Measurements from ENCODE around the gene MAGEA6.
"Not testable (repeated sequence)": the region's sequence is repeated elsewhere in the genome, so short reads cannot be mapped to it uniquely, and the experiment has no call there.

The MAGEA6 gene

DNA sequence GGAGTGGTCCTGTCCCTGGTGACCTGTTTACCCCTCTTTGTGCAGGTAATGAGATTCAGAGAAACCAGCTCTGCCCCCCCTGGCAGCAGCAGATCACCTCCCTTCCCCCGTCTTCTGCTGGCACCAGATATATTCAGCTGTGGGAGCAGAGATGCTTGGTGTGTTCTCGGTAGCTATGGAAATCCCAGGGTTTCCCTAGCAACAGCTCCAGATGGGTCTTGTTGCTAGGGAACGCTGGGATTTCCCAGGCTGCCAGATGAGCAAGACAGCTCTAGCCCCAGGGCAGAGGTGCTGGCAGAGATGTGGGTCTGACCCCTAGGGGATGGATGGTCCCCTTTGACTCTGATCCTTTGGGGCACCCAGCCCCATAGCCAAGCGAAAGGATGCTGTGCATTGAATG is 40.9 kb upstream of the MAGEA6 start:
- TF ChIP-seq, protein P1, sequence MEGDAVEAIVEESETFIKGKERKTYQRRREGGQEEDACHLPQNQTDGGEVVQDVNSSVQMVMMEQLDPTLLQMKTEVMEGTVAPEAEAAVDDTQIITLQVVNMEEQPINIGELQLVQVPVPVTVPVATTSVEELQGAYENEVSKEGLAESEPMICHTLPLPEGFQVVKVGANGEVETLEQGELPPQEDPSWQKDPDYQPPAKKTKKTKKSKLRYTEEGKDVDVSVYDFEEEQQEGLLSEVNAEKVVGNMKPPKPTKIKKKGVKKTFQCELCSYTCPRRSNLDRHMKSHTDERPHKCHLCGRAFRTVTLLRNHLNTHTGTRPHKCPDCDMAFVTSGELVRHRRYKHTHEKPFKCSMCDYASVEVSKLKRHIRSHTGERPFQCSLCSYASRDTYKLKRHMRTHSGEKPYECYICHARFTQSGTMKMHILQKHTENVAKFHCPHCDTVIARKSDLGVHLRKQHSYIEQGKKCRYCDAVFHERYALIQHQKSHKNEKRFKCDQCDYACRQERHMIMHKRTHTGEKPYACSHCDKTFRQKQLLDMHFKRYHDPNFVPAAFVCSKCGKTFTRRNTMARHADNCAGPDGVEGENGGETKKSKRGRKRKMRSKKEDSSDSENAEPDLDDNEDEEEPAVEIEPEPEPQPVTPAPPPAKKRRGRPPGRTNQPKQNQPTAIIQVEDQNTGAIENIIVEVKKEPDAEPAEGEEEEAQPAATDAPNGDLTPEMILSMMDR (IDR thresholded peaks at IDR 0.05), result no peak
- no peak overlapping the region for H3K4me3 ChIP-seq (ENCODE audit: low read depth in 1 of 2, low read length in 1 of 2)
- H3K27ac ChIP-seq, result no peak overlapping the region
- H3K9me3 ChIP-seq, result no peaks in the 10 kb centered on the region
- no peaks in the 10 kb centered on the region for H3K36me3 ChIP-seq
- H3K4me1 ChIP-seq (ENCODE audit: control insufficient read depth in 1 of 2, insufficient read depth in 1 of 2, low read depth in 1 of 2, low read length in 1 of 2), result no peaks in the 10 kb centered on the region
- H3K27me3 ChIP-seq, result no peaks in the 10 kb centered on the region

DNA sequence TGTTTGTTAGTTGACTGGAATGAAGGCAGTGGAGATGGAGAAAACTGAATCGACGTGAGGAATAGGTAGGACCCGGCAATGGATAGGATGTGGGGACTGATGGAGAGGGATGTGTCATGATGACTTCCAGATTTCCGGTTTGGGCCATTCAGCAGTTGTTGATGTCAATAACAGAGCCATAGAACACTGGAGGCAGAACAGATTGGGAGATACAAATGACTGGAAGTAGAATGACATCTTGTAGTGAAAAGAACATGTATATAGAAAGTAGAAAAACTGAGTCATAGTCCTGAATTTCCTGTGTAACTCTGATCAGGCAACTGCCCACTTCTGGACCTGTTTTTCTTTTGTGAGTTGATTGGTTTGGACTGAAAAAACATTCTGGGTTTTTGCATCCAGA is 36.5 kb upstream of the MAGEA6 start:
- Histone ChIP-seq H3K9me3 (no peaks in the 10 kb centered on the region), H3K27me3 (no peaks in the 10 kb centered on the region), H3K4me3 (ENCODE audit: low read depth in 1 of 2, low read length in 1 of 2) (no peak overlapping the region), H3K27ac (no peak overlapping the region), H3K36me3 (no peaks in the 10 kb centered on the region), H3K4me1 (ENCODE audit: control insufficient read depth in 1 of 2, insufficient read depth in 1 of 2, low read depth in 1 of 2, low read length in 1 of 2) (no peaks in the 10 kb centered on the region)
- TF ChIP-seq, protein P1 (IDR thresholded peaks at IDR 0.05), result no peak

GRCh38 chrX:152798945-152799344 is 29.5 kb upstream of the MAGEA6 start:
- no peaks in the 10 kb centered on the region for H3K36me3 ChIP-seq
- H3K4me1 ChIP-seq (ENCODE audit: control insufficient read depth in 1 of 2, insufficient read depth in 1 of 2, low read depth in 1 of 2, low read length in 1 of 2), result no peaks in the 10 kb centered on the region
- TF ChIP-seq, protein P1 (IDR thresholded peaks at IDR 0.05), result no peak
- no peak overlapping the region for H3K4me3 ChIP-seq (ENCODE audit: low read depth in 1 of 2, low read length in 1 of 2)
- H3K27me3 ChIP-seq, result no peaks in the 10 kb centered on the region
- H3K27ac ChIP-seq, result no peak overlapping the region
- no peaks in the 10 kb centered on the region for H3K9me3 ChIP-seq

GRCh38 chrX:152787062-152787461 is 17.6 kb upstream of the MAGEA6 start:
- not testable (repeated sequence) for H3K9me3 ChIP-seq; H3K4me1 ChIP-seq (ENCODE audit: control insufficient read depth in 1 of 2, insufficient read depth in 1 of 2, low read depth in 1 of 2, low read length in 1 of 2); H3K27ac ChIP-seq; H3K27me3 ChIP-seq; H3K4me3 ChIP-seq (ENCODE audit: low read depth in 1 of 2, low read length in 1 of 2); H3K36me3 ChIP-seq

- not testable (repeated sequence) for H3K9me3 ChIP-seq; H3K27ac ChIP-seq; H3K4me3 ChIP-seq (ENCODE audit: low read depth in 1 of 2, low read length in 1 of 2); H3K4me1 ChIP-seq (ENCODE audit: control insufficient read depth in 1 of 2, insufficient read depth in 1 of 2, low read depth in 1 of 2, low read length in 1 of 2); H3K27me3 ChIP-seq; H3K36me3 ChIP-seq
These were observed 2.9 kb downstream of the MAGEA6 start for GRCh38 chrX:152766562-152766961.

GRCh38 chrX:152761582-152761981 is 7.9 kb downstream of the MAGEA6 start:
- H3K4me3 ChIP-seq (ENCODE audit: low read depth in 1 of 2, low read length in 1 of 2); H3K27me3 ChIP-seq; H3K27ac ChIP-seq; H3K9me3 ChIP-seq; H3K4me1 ChIP-seq (ENCODE audit: control insufficient read depth in 1 of 2, insufficient read depth in 1 of 2, low read depth in 1 of 2, low read length in 1 of 2); H3K36me3 ChIP-seq: not testable (repeated sequence)

GRCh38 chrX:152759544-152759943 is 9.9 kb downstream of the MAGEA6 start:
- H3K9me3 ChIP-seq; H3K4me3 ChIP-seq (ENCODE audit: low read depth in 1 of 2, low read length in 1 of 2); H3K27me3 ChIP-seq; H3K27ac ChIP-seq; H3K4me1 ChIP-seq (ENCODE audit: control insufficient read depth in 1 of 2, insufficient read depth in 1 of 2, low read depth in 1 of 2, low read length in 1 of 2); H3K36me3 ChIP-seq: not testable (repeated sequence)

DNA sequence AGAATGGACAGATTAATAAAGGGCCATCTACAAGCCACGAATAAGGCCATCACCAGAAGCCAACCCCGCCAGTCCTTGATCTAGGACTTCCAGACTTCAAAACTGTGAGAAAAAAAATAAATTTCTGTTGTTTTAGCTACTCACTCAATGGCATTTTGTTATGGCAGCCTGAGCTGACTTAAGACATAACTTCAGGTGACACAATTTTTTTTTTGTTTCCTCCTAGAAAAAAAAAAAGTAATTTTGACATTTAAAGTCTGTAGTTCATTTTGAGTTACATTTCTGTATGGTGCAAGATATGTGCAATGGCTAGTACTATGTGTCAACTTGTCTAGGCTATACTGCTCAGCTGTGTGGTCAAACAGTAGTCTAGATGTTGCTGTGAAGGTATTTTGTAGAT is 10.6 kb downstream of the MAGEA6 start, which contains the start of gene CSAG3:
Gene CSAG3, plus strand, starts transcription at position 301 of the 400 bp plus-strand sequence.
- not testable (repeated sequence) for H3K36me3 ChIP-seq; H3K4me1 ChIP-seq (ENCODE audit: control insufficient read depth in 1 of 2, insufficient read depth in 1 of 2, low read depth in 1 of 2, low read length in 1 of 2); H3K27ac ChIP-seq; H3K4me3 ChIP-seq (ENCODE audit: low read depth in 1 of 2, low read length in 1 of 2); H3K9me3 ChIP-seq; H3K27me3 ChIP-seq

- not testable (repeated sequence) for H3K9me3 ChIP-seq; H3K27ac ChIP-seq; H3K4me1 ChIP-seq (ENCODE audit: control insufficient read depth in 1 of 2, insufficient read depth in 1 of 2, low read depth in 1 of 2, low read length in 1 of 2); H3K36me3 ChIP-seq; H3K4me3 ChIP-seq (ENCODE audit: low read depth in 1 of 2, low read length in 1 of 2); H3K27me3 ChIP-seq
These were observed 14.6 kb downstream of the MAGEA6 start for GRCh38 chrX:152754871-152755270.

GRCh38 chrX:152753686-152754650 is 15.5 kb downstream of the MAGEA6 start, which contains the start of gene MAGEA2:
MAGEA2 (minus strand) TSS chrX:152753842; CDS start chrX:152751363, 2,479 bp downstream.
- H3K27me3 ChIP-seq; H3K27ac ChIP-seq; H3K36me3 ChIP-seq; H3K9me3 ChIP-seq; H3K4me3 ChIP-seq (ENCODE audit: low read depth in 1 of 2, low read length in 1 of 2); H3K4me1 ChIP-seq (ENCODE audit: control insufficient read depth in 1 of 2, insufficient read depth in 1 of 2, low read depth in 1 of 2, low read length in 1 of 2): not testable (repeated sequence)

All from neutrophil (primary cell).